H1 (cell line): Measurements from ENCODE around the gene CHPT1. TPM values are rescaled to one million over a fixed set of nuclear protein-coding genes. Genes with fewer than 3 reads are reported as not detected.

ENCODE experiments used
- CEBPB ChIP-seq: IDR thresholded peaks from 2 replicates; pipeline ENCODE4 v1.6.1; 2012; ENCODE audit warnings: low read depth, low read length
- CHD1 ChIP-seq: IDR thresholded peaks from 2 replicates; pipeline ENCODE4 v1.6.1; 2012; ENCODE audit warnings: low read depth, low read length, improper control_type of control experiment
- CREB1 ChIP-seq: IDR thresholded peaks from 2 replicates; pipeline ENCODE4 v1.6.1; 2012; ENCODE audit warnings: inconsistent platforms
- NRF1 ChIP-seq: IDR thresholded peaks from 2 replicates; pipeline ENCODE4 v1.6.1; 2011; ENCODE audit warnings: mild to moderate bottlenecking, low read depth, low read length, improper control_type of control experiment
- RAD21 ChIP-seq, 2 experiments: IDR thresholded peaks in 1 of 2; conservative IDR thresholded peaks in 1 of 2; 2 replicates each; pipeline ENCODE4 v1.6.1; 2011; ENCODE audit warnings: low read depth in 2 of 2, low read length in 2 of 2, improper control_type of control experiment in 1 of 2, inconsistent platforms in 1 of 2, mild to moderate bottlenecking in 1 of 2, moderate library complexity in 1 of 2
- RNF2 ChIP-seq: fragments of 200-900, 300-1000 bp; sonication (generic); IDR thresholded peaks from 2 replicates; pipeline ENCODE4 v1.7.1; 2016; ENCODE audit warnings: borderline replicate concordance, low read depth, mild to moderate bottlenecking, antibody characterized with exemption, low read length; ENCODE audit not compliant: poor library complexity, severe bottlenecking; ENCODE audit errors: missing control alignments
- polyA plus RNA-seq, 7 experiments: library from polyadenylated mRNA; depleted of rRNA in 3 of 7; stranded (reverse) in 5 of 7; unstranded in 2 of 7; fragments of >200 nt in 5 of 7; fragments of 200-250 nt in 2 of 7; gene quantifications; 1 replicate in 5 of 7; 2 replicates in 1 of 7; 4 replicates in 1 of 7; pipeline versions ENCODE4 v1.2.1 to v1.2.3, GENCODE V29; 2011 to 2013; ENCODE audit warnings: missing spikeins in 2 of 7, mixed read lengths in 2 of 7
- total RNA-seq: library from RNA; stranded (reverse); fragmentation: NEBNext Ultra II Directional; extraction: Animal tissue kit (Norgen Biotek cat#: 25700); gene quantifications from 2 replicates; pipeline ENCODE4 v1.2.1, GENCODE V29; 2021
- TF ChIP-seq, protein P1 (sequence below): IDR thresholded peaks from 2 replicates; pipeline ENCODE4 v1.6.1; 2012; ENCODE audit warnings: low read length, inconsistent platforms

The CHPT1 gene
- total and polyA plus RNA-seq, 2 of the 8 experiments (the other 6 are each of a cell fraction or from before 2014, with no cell fraction given), result 13.3 to 22.5 TPM

DNA sequence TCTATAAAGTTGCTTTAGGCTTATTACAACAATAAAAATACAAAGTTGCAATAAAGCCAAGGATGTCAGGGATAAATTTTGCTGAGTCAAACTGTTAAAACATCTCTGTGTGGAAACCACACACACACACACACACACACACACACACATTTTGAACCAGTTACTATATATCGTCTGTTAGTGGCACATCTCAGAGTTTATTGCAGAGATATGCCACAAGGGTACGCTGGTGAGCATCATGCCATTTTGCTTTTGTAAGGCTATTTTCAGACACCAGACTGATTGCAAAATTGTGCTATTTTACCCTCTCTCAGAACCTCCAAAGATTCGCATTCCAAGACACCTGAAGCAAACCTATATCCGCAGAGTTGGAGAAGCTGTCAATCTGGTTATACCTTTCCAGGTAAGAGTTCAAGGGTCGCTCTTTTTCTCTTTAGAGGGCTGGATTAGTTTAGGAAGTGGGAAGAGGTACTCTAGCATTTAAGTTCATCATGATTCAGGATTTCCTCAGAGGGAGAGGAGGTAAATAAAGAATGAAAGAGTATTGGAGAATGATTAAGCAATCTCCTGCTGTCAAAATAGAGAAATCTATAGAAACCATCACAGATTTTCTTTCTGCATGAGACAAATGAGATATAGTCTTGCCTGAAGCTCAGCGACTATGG is 27.3 kb upstream of the CHPT1 start (continued):
- TF ChIP-seq, protein P1, sequence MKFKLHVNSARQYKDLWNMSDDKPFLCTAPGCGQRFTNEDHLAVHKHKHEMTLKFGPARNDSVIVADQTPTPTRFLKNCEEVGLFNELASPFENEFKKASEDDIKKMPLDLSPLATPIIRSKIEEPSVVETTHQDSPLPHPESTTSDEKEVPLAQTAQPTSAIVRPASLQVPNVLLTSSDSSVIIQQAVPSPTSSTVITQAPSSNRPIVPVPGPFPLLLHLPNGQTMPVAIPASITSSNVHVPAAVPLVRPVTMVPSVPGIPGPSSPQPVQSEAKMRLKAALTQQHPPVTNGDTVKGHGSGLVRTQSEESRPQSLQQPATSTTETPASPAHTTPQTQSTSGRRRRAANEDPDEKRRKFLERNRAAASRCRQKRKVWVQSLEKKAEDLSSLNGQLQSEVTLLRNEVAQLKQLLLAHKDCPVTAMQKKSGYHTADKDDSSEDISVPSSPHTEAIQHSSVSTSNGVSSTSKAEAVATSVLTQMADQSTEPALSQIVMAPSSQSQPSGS, result no peak
- TF ChIP-seq RAD21 (IDR thresholded peaks at IDR 0.05 in 1 of 2, conservative IDR thresholded peaks at IDR 0.05 in 1 of 2; ENCODE audit: low read depth in 2 of 2, low read length in 2 of 2) (peak; percentile 57 to 61), RNF2 (no peak), CHD1 (no peak), CREB1 (no peak), NRF1 (no peak), CEBPB (peak; percentile 44; the same call in 1 of the 2 replicates)
